ENCODE results near the gene CASR.

DNA sequence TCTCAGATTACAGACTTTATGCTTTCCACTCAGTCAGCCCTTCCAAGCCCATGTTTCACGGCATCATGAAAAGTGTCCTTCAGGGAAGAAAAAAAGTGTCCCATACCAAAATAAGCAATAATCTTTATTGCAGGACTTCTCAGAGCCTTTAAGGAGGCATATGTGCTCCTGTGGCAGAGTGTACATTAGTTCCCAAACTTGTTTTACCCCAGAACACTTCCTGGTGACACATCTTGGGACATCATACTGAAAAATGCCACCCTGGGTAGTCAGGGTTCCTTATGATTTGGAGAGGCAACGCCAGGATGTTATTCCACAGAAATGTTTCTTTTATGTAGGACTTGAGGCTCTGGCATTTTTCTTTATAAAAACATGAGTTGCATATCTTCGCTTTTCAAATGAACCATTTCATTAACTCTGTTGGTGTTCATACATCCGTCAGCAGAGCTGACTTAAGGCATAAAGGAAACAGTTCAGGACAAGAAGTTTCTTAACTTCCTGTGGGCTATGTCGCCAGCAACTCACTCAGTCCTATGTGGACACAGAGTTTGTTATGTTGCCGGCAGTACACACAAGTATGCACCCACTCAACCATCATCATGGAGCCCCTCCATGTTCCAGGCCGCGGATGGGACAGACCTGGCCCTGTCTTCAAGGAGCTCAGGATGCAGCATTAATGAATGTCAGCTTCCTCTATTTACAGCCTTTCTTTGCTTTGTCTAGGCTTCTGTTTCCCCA is 63.8 kb downstream of the CASR start:
- TF ChIP-seq, protein P1, sequence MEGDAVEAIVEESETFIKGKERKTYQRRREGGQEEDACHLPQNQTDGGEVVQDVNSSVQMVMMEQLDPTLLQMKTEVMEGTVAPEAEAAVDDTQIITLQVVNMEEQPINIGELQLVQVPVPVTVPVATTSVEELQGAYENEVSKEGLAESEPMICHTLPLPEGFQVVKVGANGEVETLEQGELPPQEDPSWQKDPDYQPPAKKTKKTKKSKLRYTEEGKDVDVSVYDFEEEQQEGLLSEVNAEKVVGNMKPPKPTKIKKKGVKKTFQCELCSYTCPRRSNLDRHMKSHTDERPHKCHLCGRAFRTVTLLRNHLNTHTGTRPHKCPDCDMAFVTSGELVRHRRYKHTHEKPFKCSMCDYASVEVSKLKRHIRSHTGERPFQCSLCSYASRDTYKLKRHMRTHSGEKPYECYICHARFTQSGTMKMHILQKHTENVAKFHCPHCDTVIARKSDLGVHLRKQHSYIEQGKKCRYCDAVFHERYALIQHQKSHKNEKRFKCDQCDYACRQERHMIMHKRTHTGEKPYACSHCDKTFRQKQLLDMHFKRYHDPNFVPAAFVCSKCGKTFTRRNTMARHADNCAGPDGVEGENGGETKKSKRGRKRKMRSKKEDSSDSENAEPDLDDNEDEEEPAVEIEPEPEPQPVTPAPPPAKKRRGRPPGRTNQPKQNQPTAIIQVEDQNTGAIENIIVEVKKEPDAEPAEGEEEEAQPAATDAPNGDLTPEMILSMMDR (conservative IDR thresholded peaks at IDR 0.05; ENCODE audit: low read depth, low read length): no peak
- TF ChIP-seq, protein P2, sequence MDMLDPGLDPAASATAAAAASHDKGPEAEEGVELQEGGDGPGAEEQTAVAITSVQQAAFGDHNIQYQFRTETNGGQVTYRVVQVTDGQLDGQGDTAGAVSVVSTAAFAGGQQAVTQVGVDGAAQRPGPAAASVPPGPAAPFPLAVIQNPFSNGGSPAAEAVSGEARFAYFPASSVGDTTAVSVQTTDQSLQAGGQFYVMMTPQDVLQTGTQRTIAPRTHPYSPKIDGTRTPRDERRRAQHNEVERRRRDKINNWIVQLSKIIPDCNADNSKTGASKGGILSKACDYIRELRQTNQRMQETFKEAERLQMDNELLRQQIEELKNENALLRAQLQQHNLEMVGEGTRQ (IDR thresholded peaks at IDR 0.05; ENCODE audit: low read depth, low read length): no peak

Measured in IMR-90 (cell line).